ENCODE data around the gene RFC2. TPM values are rescaled to one million over a fixed set of nuclear protein-coding genes. Genes with fewer than 3 reads are reported as not detected.

RFC2 gene
- polyA plus RNA-seq, 1 of the 3 experiments (the other 2 are of a cell fraction): 31.2 TPM

GRCh38 chr7:74185636-74186035 lies 68.6 kb downstream of the RFC2 start (continued):
- no peak for TF ChIP-seq RCOR1 (IDR thresholded peaks at IDR 0.05; ENCODE audit: low read length)
- no peak for TF ChIP-seq FOXM1 (IDR thresholded peaks at IDR 0.05; ENCODE audit: low read depth)
- TF ChIP-seq FOSL2 (IDR thresholded peaks at IDR 0.05; ENCODE audit: borderline replicate concordance, low read depth): no peak

DNA sequence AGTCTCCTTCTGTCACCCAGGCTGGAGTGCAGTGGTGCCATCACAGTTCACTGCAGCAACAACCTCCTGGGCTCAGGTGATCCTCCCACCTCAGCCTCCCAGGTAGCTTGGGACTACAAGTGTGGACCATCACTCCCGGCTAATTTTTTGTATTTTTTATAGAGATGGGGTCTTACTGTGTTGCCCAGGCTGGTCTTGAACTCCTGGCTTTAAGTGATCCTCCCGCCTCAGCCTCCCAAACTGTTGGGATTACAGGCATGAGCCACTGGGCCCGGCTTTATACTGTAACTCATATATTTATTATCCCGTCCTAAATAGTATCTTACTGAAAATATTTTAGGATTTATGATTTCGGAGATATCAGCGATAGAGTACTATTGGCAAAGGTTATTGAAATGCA lies 69.2 kb downstream of the RFC2 start:
- DNase-seq: no peak
- Histone ChIP-seq H3K9me2 (no peaks in the 10 kb centered on the region), H3K27me3 (ENCODE audit: insufficient read depth) (no peaks in the 10 kb centered on the region), H3K4me2 (no peak overlapping the region), H4K20me1 (ENCODE audit: insufficient read depth) (peaks cover 98% of the 10 kb centered on the region), H3K9ac (no peak overlapping the region), H2AFZ (ENCODE audit: low read depth) (no peak overlapping the region), H3K4me1 (ENCODE audit: control insufficient read depth in 1 of 2, insufficient read depth in 2 of 2, low read depth in 1 of 2, low read length in 1 of 2) (peaks cover 17 to 24% of the 10 kb centered on the region in 2 experiments; a peak in 3 of 4 replicates), H3K36me3 (replicated peaks in 1 of 2; ENCODE audit: control insufficient read depth in 1 of 2, insufficient read depth in 2 of 2, low read length in 1 of 2) (peaks cover 37 to 45% of the 10 kb centered on the region in 2 experiments), H3K27ac (ENCODE audit: low read depth in 2 of 2, low read length in 1 of 2) (no peak overlapping the region), H3K79me2 (ENCODE audit: insufficient read depth) (peaks cover 100% of the 10 kb centered on the region), H3K9me3 (no peaks in the 10 kb centered on the region), H3K4me3 (ENCODE audit: low read depth in 2 of 2, low read length in 1 of 2) (no peak overlapping the region), H3F3A (replicated peaks; ENCODE audit: insufficient read depth) (peaks cover 9% of the 10 kb centered on the region)
- TF ChIP-seq GATA2 (CRISPR knock-in tag; IDR thresholded peaks at IDR 0.05): no peak
- no peak for TF ChIP-seq RFX5 (IDR thresholded peaks at IDR 0.05; ENCODE audit: low read length)
- POLR2A ChIA-PET: no interaction called here
- CTCF ChIA-PET: interaction anchor here (0.7 to 3.9 kb wide), 5 partner anchors 10 to 317 kb away, joined by 3 to 25 read pairs (median 19); no protein-coding TSS in a partner anchor
- 87% methylated on average over 6 of the region's 6 CpGs for WGBS (ENCODE audit: low lambda C conversion rate)

GRCh38 chr7:74183653-74184450 lies 70.3 kb downstream of the RFC2 start:
- H3K79me2 ChIP-seq (ENCODE audit: insufficient read depth): peaks cover 100% of the 10 kb centered on the region
- peak; percentile 49 for DNase-seq
- 72% methylated on average over 7 of the region's 7 CpGs for WGBS (ENCODE audit: low lambda C conversion rate)
- no peak overlapping the region for H2AFZ ChIP-seq (ENCODE audit: low read depth)
- no peaks in the 10 kb centered on the region for H3K27me3 ChIP-seq (ENCODE audit: insufficient read depth)
- no peak overlapping the region for H3K4me2 ChIP-seq
- no peak overlapping the region for H3K9ac ChIP-seq
- peaks cover 100% of the 10 kb centered on the region for H4K20me1 ChIP-seq (ENCODE audit: insufficient read depth)
- no peak overlapping the region; a peak in 1 of 4 replicates for H3K27ac ChIP-seq (ENCODE audit: low read depth in 2 of 2, low read length in 1 of 2)
- H3K36me3 ChIP-seq (replicated peaks in 1 of 2; ENCODE audit: control insufficient read depth in 1 of 2, insufficient read depth in 2 of 2, low read length in 1 of 2): peaks cover 26 to 41% of the 10 kb centered on the region in 2 experiments
- no peaks in the 10 kb centered on the region for H3K9me3 ChIP-seq
- H3K4me1 ChIP-seq (ENCODE audit: control insufficient read depth in 1 of 2, insufficient read depth in 2 of 2, low read depth in 1 of 2, low read length in 1 of 2): peaks cover 17 to 28% of the 10 kb centered on the region in 2 experiments; a peak in 3 of 4 replicates
- H3F3A ChIP-seq (replicated peaks; ENCODE audit: insufficient read depth): peaks cover 9% of the 10 kb centered on the region
- no peaks in the 10 kb centered on the region for H3K9me2 ChIP-seq
- POLR2A ChIA-PET: interaction anchor here (0.6 to 3.0 kb wide), 3 partner anchors 9 to 418 kb away, joined by 3 to 16 read pairs (median 4); partner anchors contain the start of gene EIF4H
- CTCF ChIA-PET: interaction anchor here (0.6 to 6.8 kb wide), 18 partner anchors 9 to 329 kb away, joined by 3 to 50 read pairs (median 5); partner anchors contain the start of gene LIMK1
- no peak overlapping the region for H3K4me3 ChIP-seq (ENCODE audit: low read depth in 2 of 2, low read length in 1 of 2)
- peak; percentile 52 for TF ChIP-seq RAD21 (IDR thresholded peaks at IDR 0.05; ENCODE audit: low read length)
- TF ChIP-seq SMC3 (IDR thresholded peaks at IDR 0.05; ENCODE audit: low read depth, low read length): peak; percentile 24; the same call in 1 of the 2 replicates
- TF ChIP-seq NFIC (IDR thresholded peaks at IDR 0.05; ENCODE audit: borderline replicate concordance): 0 out of 2 replicates have a peak, but pooled peaks have one; percentile 31
- no peak for TF ChIP-seq FOXM1 (IDR thresholded peaks at IDR 0.05; ENCODE audit: low read depth)
- TF ChIP-seq CTCF (IDR thresholded peaks at IDR 0.05): peak; percentile 58
